ENCODE data around the gene GJA1. TPM values are rescaled to one million over a fixed set of nuclear protein-coding genes. Genes with fewer than 3 reads are reported as not detected.

Gene GJA1
- polyA plus RNA-seq, 3 donors, result not detected

- Histone ChIP-seq H3K9me3 (replicated peaks in 1 of 2; ENCODE audit: control insufficient read depth in 1 of 2, insufficient read depth in 1 of 2, low read length in 2 of 2) (peaks cover 0 to 9% of the 10 kb centered on the region in 2 donors), H4K20me1 (ENCODE audit: insufficient read depth, low read length) (no peaks in the 10 kb centered on the region), H3K27me3 (ENCODE audit: control insufficient read depth in 2 of 2, insufficient read depth in 2 of 2, low read length in 2 of 2) (no peaks in the 10 kb centered on the region), H3K4me3 (replicated peaks in 1 of 3; ENCODE audit: low read depth in 2 of 3, low read length in 3 of 3) (no peak overlapping the region), H3K4me2 (replicated peaks; ENCODE audit: extremely low read depth, low read length, poor library complexity, severe bottlenecking) (no peak overlapping the region), H2AFZ (ENCODE audit: insufficient read depth, low read depth, low read length, poor library complexity, severe bottlenecking) (no peak overlapping the region), H3K4me1 (ENCODE audit: control insufficient read depth in 1 of 2, insufficient read depth in 2 of 2, low read length in 2 of 2) (no peaks in the 10 kb centered on the region), H3K79me2 (ENCODE audit: insufficient read depth, low read length) (no peaks in the 10 kb centered on the region), H3K9ac (ENCODE audit: insufficient read depth, low read length, poor library complexity, severe bottlenecking) (no peak overlapping the region), H3K27ac (ENCODE audit: low read depth in 1 of 2, low read length in 2 of 2) (no peak overlapping the region), H3K36me3 (replicated peaks in 1 of 2; ENCODE audit: control insufficient read depth in 1 of 2, insufficient read depth in 2 of 2, low read length in 2 of 2) (no peaks in the 10 kb centered on the region)
- WGBS (ENCODE audit: insufficient coverage), result 88% methylated on average over 13 of the region's 18 CpGs
- Mint-ChIP-seq H3K4me1 (no peaks in the 10 kb centered on the region), H3K27me3 (ENCODE audit: low read depth in 3 of 3) (peaks cover 2 to 6% (median 2%) of the 10 kb centered on the region in 3 donors), H3K27ac (no peak overlapping the region), H3K9me3 (peaks cover 0 to 15% (median 0%) of the 10 kb centered on the region in 7 donors), H3K4me3 (no peak overlapping the region), H3K36me3 (no peaks in the 10 kb centered on the region)
- no peak for TF ChIP-seq CTCF (IDR thresholded peaks at IDR 0.05)
- intact Hi-C loops (cut with micrococcal nuclease), result no loop called here
- no peak for DNase-seq
Observed at GRCh38 chr6:121480099-121480713, 44.8 kb downstream of the GJA1 start.

- H3K27ac Mint-ChIP-seq, result no peak overlapping the region
- intact Hi-C loops (cut with micrococcal nuclease), result no loop called here
- H3K4me3 ChIP-seq (replicated peaks in 1 of 3; ENCODE audit: low read depth in 2 of 3, low read length in 3 of 3), result no peak overlapping the region
- H3K79me2 ChIP-seq (ENCODE audit: insufficient read depth, low read length), result no peaks in the 10 kb centered on the region
- no peak overlapping the region for H3K9ac ChIP-seq (ENCODE audit: insufficient read depth, low read length, poor library complexity, severe bottlenecking)
- H4K20me1 ChIP-seq (ENCODE audit: insufficient read depth, low read length), result no peaks in the 10 kb centered on the region
- DNase-seq, result no peak
- H3K27me3 ChIP-seq (ENCODE audit: control insufficient read depth in 2 of 2, insufficient read depth in 2 of 2, low read length in 2 of 2), result no peaks in the 10 kb centered on the region
- peaks cover 0 to 11% (median under 1%) of the 10 kb centered on the region in 7 donors for H3K9me3 Mint-ChIP-seq
- H2AFZ ChIP-seq (ENCODE audit: insufficient read depth, low read depth, low read length, poor library complexity, severe bottlenecking), result no peak overlapping the region
- WGBS (ENCODE audit: insufficient coverage), result 95% methylated on average over 6 of the region's 6 CpGs
- H3K4me2 ChIP-seq (replicated peaks; ENCODE audit: extremely low read depth, low read length, poor library complexity, severe bottlenecking), result no peak overlapping the region
- H3K4me3 Mint-ChIP-seq, result no peak overlapping the region
- no peaks in the 10 kb centered on the region for H3K4me1 ChIP-seq (ENCODE audit: control insufficient read depth in 1 of 2, insufficient read depth in 2 of 2, low read length in 2 of 2)
- no peak overlapping the region for H3K27ac ChIP-seq (ENCODE audit: low read depth in 1 of 2, low read length in 2 of 2)
- peaks cover 1 to 4% (median 2%) of the 10 kb centered on the region in 3 donors for H3K27me3 Mint-ChIP-seq (ENCODE audit: low read depth in 3 of 3)
- H3K4me1 Mint-ChIP-seq, result no peaks in the 10 kb centered on the region
- no peaks in the 10 kb centered on the region for H3K36me3 ChIP-seq (replicated peaks in 1 of 2; ENCODE audit: control insufficient read depth in 1 of 2, insufficient read depth in 2 of 2, low read length in 2 of 2)
- H3K36me3 Mint-ChIP-seq, result no peaks in the 10 kb centered on the region
- TF ChIP-seq CTCF (IDR thresholded peaks at IDR 0.05), result no peak
- H3K9me3 ChIP-seq (replicated peaks in 1 of 2; ENCODE audit: control insufficient read depth in 1 of 2, insufficient read depth in 1 of 2, low read length in 2 of 2), result peaks cover 0 to 9% of the 10 kb centered on the region in 2 donors
Observed at GRCh38 chr6:121482004-121482693, 46.7 kb downstream of the GJA1 start.
